Activated naive CD4-positive, alpha-beta T cell treated with Interleukin-2 at 50 U/mL for 16 hours (primary cell): ENCODE results near the gene UBE2Q1.
A peak's percentile ranks its signal among the peaks of the same experiment; 100 is the strongest.

ENCODE experiments used
- DNase-seq: peaks from one replicate; pipeline ENCODE4 v3.0.0-alpha.2; 2020

Gene UBE2Q1

GRCh38 chr1:154575951-154576566 lies 17.6 kb upstream of the UBE2Q1 start:
- DNase-seq, result no peak

GRCh38 chr1:154575147-154575927 lies 16.9 kb upstream of the UBE2Q1 start:
- no peak for DNase-seq

GRCh38 chr1:154574716-154575115 lies 16.3 kb upstream of the UBE2Q1 start:
- DNase-seq, result no peak

- no peak for DNase-seq
Measured at GRCh38 chr1:154573168-154573510, 14.7 kb upstream of the UBE2Q1 start.

GRCh38 chr1:154572468-154573167 lies 14.2 kb upstream of the UBE2Q1 start:
- no peak for DNase-seq

- no peak for DNase-seq
Measured at GRCh38 chr1:154571964-154572288, 13.5 kb upstream of the UBE2Q1 start.

GRCh38 chr1:154571244-154571963 lies 12.9 kb upstream of the UBE2Q1 start:
- no peak for DNase-seq

GRCh38 chr1:154568157-154568815 lies 9.8 kb upstream of the UBE2Q1 start:
- no peak for DNase-seq

GRCh38 chr1:154567386-154568156 lies 9.1 kb upstream of the UBE2Q1 start, which contains the start of gene CHRNB2:
Gene CHRNB2 (plus strand): TSS chr1:154567778. CDS start chr1:154568045, 267 bp downstream.
- DNase-seq, result peak; percentile 76

GRCh38 chr1:154565876-154566275 lies 7.4 kb upstream of the UBE2Q1 start:
- no peak for DNase-seq

GRCh38 chr1:154559466-154560044 lies 1.1 kb upstream of the UBE2Q1 start:
- DNase-seq, result peak; percentile 82

GRCh38 chr1:154558720-154559465 lies 431 bp upstream of the UBE2Q1 start:
- peak; percentile 100 for DNase-seq

- DNase-seq, result no peak
Measured at GRCh38 chr1:154557248-154557938, 1.1 kb downstream of the UBE2Q1 start.

GRCh38 chr1:154556422-154556821 lies 2.0 kb downstream of the UBE2Q1 start:
- no peak for DNase-seq

GRCh38 chr1:154553056-154554030 lies 5.1 kb downstream of the UBE2Q1 start:
- no peak for DNase-seq

- DNase-seq, result no peak
Measured at GRCh38 chr1:154552036-154552435, 6.4 kb downstream of the UBE2Q1 start.

- DNase-seq, result no peak
Measured at GRCh38 chr1:154551474-154551873, 7.0 kb downstream of the UBE2Q1 start.

GRCh38 chr1:154550657-154551056 lies 7.8 kb downstream of the UBE2Q1 start:
- DNase-seq, result no peak

GRCh38 chr1:154550070-154550469 lies 8.4 kb downstream of the UBE2Q1 start:
- no peak for DNase-seq
